ENCODE data around the gene ZFYVE9. TPM values are rescaled to one million over a fixed set of nuclear protein-coding genes. Genes with fewer than 3 reads are reported as not detected.

The ZFYVE9 gene
- total and polyA plus RNA-seq, 9 of the 15 experiments (the other 6 are each of a cell fraction or from before 2014, with no cell fraction given) = 0.52 to 14.4 (median 8.9) TPM

DNA sequence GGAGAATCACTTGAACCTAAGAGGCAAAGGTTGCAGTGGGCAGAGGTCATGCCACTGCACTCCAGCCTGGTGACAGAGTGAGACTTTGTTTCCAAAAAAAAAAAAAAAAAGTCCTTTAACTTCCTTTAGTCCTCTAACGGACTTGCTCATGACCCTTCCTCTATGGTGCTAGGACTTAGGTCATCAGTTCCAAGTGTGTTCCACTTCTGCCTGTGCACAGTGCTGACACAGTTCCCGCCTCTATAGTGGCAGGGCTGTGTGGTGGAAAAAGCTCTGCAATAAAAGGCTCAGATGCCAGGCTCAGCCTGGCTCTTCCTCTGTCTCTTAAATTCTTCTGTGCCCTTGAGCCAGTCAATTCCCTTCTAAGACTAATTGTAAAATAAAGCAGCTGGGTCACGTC lies 202.1 kb downstream of the ZFYVE9 start:
- H3K9ac ChIP-seq (ENCODE audit: insufficient read depth in 1 of 2, low read depth in 2 of 2, low read length in 2 of 2) = no peak overlapping the region
- CTCF ChIA-PET (ENCODE audit: low intra/inter-chr PET ratio) = interaction anchor here (0.7 kb wide), 1 partner anchor 202 kb away, joined by 4 read pairs; the partner anchor contains the start of gene ZFYVE9
- intact Hi-C loops (cut with micrococcal nuclease) (loop anchor here (10.0 kb wide), 1 partner anchor 449 kb away; no protein-coding TSS in a partner anchor), in situ Hi-C loops (cut with MboI) (no loop called here)
- H3K9me3 ChIP-seq (replicated peaks; ENCODE audit: control insufficient read depth, insufficient read depth, low read depth, low read length) = no peaks in the 10 kb centered on the region
- no peaks in the 10 kb centered on the region; the same call in 1 of the 3 replicates for H3K36me3 ChIP-seq (ENCODE audit: control insufficient read depth, insufficient read depth, low read length)
- H3K79me2 ChIP-seq (ENCODE audit: control insufficient read depth, insufficient read depth, low read length) = no peaks in the 10 kb centered on the region
- no peaks in the 10 kb centered on the region for H4K20me1 ChIP-seq (replicated peaks; ENCODE audit: control insufficient read depth, insufficient read depth, low read length)
- no peaks in the 10 kb centered on the region for H3K4me1 ChIP-seq (replicated peaks in 1 of 2; ENCODE audit: control insufficient read depth in 2 of 2, insufficient read depth in 2 of 2, low read length in 2 of 2)
- BruUV-seq (replicated peaks) = no TSS peak
- no peak overlapping the region for H2AFZ ChIP-seq (ENCODE audit: low read depth, low read length)
- no peak overlapping the region for H3K27ac ChIP-seq (ENCODE audit: extremely low read depth, low read depth, low read length)
- POLR2A ChIA-PET = interaction anchor here (2.2 kb wide), 1 partner anchor 10 kb away, joined by 11 read pairs; no protein-coding TSS in a partner anchor
- 61% methylated on average over 3 of the region's 3 CpGs for WGBS (ENCODE audit: insufficient coverage, low coverage, missing lambda C conversion rate)
- no peaks in the 10 kb centered on the region for H3K9me1 ChIP-seq (ENCODE audit: control insufficient read depth, insufficient read depth, low read length)
- no peaks in the 10 kb centered on the region for H3K27me3 ChIP-seq (ENCODE audit: control insufficient read depth in 2 of 2, insufficient read depth in 2 of 2, low read length in 2 of 2)
- H3K4me3 ChIP-seq = no peak overlapping the region
- TF ChIP-seq MCM7 (IDR thresholded peaks at IDR 0.05) (no peak), HIVEP1 (CRISPR knock-in tag; IDR thresholded peaks at IDR 0.05) (no peak), EGR1 (conservative IDR thresholded peaks at IDR 0.05) (no peak), NFE2L1 (tag; IDR thresholded peaks at IDR 0.05; ENCODE audit: borderline replicate concordance, low read depth) (no peak), HDGF (IDR thresholded peaks at IDR 0.05) (no peak), TEAD2 (tag; IDR thresholded peaks at IDR 0.05) (no peak), PTRF (tag; IDR thresholded peaks at IDR 0.05) (no peak), NEUROD1 (IDR thresholded peaks at IDR 0.05; ENCODE audit: borderline replicate concordance, low read depth, low read length, partially characterized antibody) (no peak), NCOA1 (IDR thresholded peaks at IDR 0.05; ENCODE audit: low read depth) (no peak), SRSF9 (IDR thresholded peaks at IDR 0.05; ENCODE audit: borderline replicate concordance, low read depth, low read length) (no peak), FOXK1 (CRISPR knock-in tag; IDR thresholded peaks at IDR 0.05; ENCODE audit: borderline replicate concordance) (no peak), DMBX1 (CRISPR knock-in tag; IDR thresholded peaks at IDR 0.05; ENCODE audit: borderline replicate concordance) (no peak), EP400 (IDR thresholded peaks at IDR 0.05) (no peak), ARHGAP35 (IDR thresholded peaks at IDR 0.05; ENCODE audit: partially characterized antibody) (no peak), ZNF561 (CRISPR knock-in tag; conservative IDR thresholded peaks at IDR 0.05) (no peak)
- TF ChIP-seq, protein P1, sequence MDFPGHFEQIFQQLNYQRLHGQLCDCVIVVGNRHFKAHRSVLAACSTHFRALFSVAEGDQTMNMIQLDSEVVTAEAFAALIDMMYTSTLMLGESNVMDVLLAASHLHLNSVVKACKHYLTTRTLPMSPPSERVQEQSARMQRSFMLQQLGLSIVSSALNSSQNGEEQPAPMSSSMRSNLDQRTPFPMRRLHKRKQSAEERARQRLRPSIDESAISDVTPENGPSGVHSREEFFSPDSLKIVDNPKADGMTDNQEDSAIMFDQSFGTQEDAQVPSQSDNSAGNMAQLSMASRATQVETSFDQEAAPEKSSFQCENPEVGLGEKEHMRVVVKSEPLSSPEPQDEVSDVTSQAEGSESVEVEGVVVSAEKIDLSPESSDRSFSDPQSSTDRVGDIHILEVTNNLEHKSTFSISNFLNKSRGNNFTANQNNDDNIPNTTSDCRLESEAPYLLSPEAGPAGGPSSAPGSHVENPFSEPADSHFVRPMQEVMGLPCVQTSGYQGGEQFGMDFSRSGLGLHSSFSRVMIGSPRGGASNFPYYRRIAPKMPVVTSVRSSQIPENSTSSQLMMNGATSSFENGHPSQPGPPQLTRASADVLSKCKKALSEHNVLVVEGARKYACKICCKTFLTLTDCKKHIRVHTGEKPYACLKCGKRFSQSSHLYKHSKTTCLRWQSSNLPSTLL (IDR thresholded peaks at IDR 0.05) = no peak
- TF ChIP-seq, protein P2, sequence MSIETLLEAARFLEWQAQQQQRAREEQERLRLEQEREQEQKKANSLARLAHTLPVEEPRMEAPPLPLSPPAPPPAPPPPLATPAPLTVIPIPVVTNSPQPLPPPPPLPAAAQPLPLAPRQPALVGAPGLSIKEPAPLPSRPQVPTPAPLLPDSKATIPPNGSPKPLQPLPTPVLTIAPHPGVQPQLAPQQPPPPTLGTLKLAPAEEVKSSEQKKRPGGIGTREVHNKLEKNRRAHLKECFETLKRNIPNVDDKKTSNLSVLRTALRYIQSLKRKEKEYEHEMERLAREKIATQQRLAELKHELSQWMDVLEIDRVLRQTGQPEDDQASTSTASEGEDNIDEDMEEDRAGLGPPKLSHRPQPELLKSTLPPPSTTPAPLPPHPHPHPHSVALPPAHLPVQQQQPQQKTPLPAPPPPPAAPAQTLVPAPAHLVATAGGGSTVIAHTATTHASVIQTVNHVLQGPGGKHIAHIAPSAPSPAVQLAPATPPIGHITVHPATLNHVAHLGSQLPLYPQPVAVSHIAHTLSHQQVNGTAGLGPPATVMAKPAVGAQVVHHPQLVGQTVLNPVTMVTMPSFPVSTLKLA (conservative IDR thresholded peaks at IDR 0.05) = no peak
- TF ChIP-seq, protein P3, sequence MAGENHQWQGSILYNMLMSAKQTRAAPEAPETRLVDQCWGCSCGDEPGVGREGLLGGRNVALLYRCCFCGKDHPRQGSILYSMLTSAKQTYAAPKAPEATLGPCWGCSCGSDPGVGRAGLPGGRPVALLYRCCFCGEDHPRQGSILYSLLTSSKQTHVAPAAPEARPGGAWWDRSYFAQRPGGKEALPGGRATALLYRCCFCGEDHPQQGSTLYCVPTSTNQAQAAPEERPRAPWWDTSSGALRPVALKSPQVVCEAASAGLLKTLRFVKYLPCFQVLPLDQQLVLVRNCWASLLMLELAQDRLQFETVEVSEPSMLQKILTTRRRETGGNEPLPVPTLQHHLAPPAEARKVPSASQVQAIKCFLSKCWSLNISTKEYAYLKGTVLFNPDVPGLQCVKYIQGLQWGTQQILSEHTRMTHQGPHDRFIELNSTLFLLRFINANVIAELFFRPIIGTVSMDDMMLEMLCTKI (IDR thresholded peaks at IDR 0.05; ENCODE audit: partially characterized antibody) = no peak
- ATAC-seq (no peak), FAIRE-seq (no peak), DNase-seq (ENCODE audit: extremely low read depth in 1 of 4, low spot score in 3 of 4) (no peak)
- no peak overlapping the region for H3K4me2 ChIP-seq (ENCODE audit: insufficient read depth, low read length)

All from K562 (cell line).